ENCODE measurements around the gene RAPGEF6. TPM values are rescaled to one million over a fixed set of nuclear protein-coding genes. Genes with fewer than 3 reads are reported as not detected.
A peak's percentile ranks its signal among the peaks of the same experiment; 100 is the strongest.
"Not testable (repeated sequence)": the region's sequence is repeated elsewhere in the genome, so short reads cannot be mapped to it uniquely, and the experiment has no call there.

Gene RAPGEF6
- total RNA-seq, 2 experiments from 2014 or later: 26.7 to 31.3 TPM

DNA sequence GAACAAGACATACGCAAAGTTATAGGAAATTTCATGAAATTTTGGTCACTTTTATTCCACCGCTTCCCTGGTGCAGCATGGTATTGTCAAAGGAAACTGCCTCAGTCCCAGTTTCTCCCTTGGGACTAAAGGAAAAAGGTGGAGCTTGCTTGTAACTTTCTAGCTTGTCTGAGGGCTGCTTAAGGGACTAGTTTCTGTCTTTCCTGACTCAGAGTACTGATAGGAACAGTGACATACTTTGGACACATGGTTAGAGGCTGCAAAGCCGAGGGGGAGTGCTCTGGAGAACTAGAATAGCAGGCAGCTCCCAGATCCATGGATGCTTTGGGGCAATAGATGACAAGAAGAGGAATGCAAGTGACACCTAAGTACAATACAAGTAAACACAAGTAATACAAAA lies 234.4 kb downstream of the RAPGEF6 start:
- H3K4me1 Mint-ChIP-seq (ENCODE audit: low read depth): peaks cover 47% of the 10 kb centered on the region
- peak overlapping the region; percentile 35 for H3K27ac Mint-ChIP-seq
- H3K4me3 Mint-ChIP-seq: no peak overlapping the region

DNA sequence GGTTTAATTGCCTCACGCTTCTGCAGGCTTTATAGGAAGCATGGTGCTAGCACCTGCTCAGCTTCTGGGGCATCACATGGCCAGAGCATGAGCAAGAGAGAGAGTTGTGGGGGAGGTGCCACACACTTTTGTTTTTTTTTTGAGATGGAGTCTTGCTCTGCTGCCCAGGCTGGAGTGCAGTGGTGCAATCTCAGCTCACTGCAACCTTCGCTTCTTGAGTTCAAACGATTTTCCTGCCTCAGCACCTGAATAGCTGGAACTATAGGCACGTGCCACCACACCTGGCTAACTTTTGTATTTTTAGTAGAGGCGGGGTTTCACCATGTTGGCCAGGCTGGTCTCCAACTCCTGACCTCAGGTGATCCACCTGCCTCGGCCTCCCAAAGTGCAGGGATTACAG lies 236.0 kb downstream of the RAPGEF6 start:
- peaks cover 21% of the 10 kb centered on the region for H3K9me3 Mint-ChIP-seq
- H3K27me3 Mint-ChIP-seq, CTCF ChIA-PET, DNase-seq, H3K4me3 Mint-ChIP-seq, POLR2A ChIA-PET: not testable (repeated sequence)
- peak overlapping the region; percentile 81 for H3K27ac Mint-ChIP-seq
- peaks cover 53% of the 10 kb centered on the region for H3K4me1 Mint-ChIP-seq (ENCODE audit: low read depth)
- intact Hi-C loops (cut with micrococcal nuclease): loop anchor here (5.0 kb wide), 2 partner anchors 192 to 332 kb away; no protein-coding TSS in a partner anchor
- peaks cover 76% of the 10 kb centered on the region for H3K36me3 Mint-ChIP-seq

More for the DNA sequence above, 234.4 kb downstream of the RAPGEF6 start:
- Mint-ChIP-seq H3K9me3 (peaks cover 21% of the 10 kb centered on the region), H3K36me3 (peaks cover 78% of the 10 kb centered on the region), H3K27me3 (no peaks in the 10 kb centered on the region)
- ChIA-PET CTCF (interaction anchor here (0.9 to 1.3 kb wide), 2 partner anchors 14 to 16 kb away, joined by 3 to 7 read pairs; no protein-coding TSS in a partner anchor), POLR2A (interaction anchor here (0.8 kb wide), 2 partner anchors 111 to 179 kb away, joined by 4 to 8 read pairs; no protein-coding TSS in a partner anchor)
- intact Hi-C loops (cut with micrococcal nuclease): no loop called here
- DNase-seq: no peak

DNA sequence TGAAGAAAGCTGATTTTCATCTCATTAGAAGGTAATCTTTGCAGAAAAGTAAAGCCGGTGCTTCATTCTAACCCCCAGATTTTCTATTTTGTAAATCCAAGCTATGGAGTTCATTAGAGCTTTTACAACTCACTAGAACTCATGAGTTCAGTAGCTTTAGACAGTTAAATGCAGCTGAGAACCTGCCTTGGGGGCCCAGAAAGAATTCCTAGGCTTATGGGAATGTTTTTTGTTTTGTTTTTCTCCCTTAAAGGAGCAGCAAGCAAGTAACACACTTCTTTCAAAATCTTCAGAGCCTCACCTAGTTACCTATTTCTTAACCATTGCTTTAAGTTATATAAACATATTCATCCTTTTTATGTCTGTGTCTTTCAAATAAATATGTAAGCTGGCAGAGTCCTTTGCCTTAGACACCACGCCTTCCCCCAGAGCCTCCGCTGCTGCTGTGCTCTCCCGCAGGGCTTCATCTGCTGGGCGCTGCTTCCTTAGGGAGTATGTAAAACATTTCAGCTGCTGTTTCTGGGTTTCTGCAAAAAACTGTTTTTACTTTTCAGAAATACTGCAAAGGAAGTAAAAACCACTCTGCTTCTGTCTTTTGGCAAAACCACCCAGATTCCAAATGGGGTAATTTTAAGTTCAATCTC lies 238.3 kb downstream of the RAPGEF6 start:
- POLR2A ChIA-PET: interaction anchor here (0.8 to 6.2 kb wide), 6 partner anchors 9 to 248 kb away, joined by 3 to 43 read pairs (median 5); partner anchors contain the start of gene CDC42SE2
- intact Hi-C loops (cut with micrococcal nuclease): loop anchor here (1.0 to 5.0 kb wide), 5 partner anchors 18 to 329 kb away; partner anchors contain the start of gene HINT1
- CTCF ChIA-PET: interaction anchor here (0.6 to 3.4 kb wide), 5 partner anchors 14 to 144 kb away, joined by 3 to 16 read pairs (median 3); partner anchors contain the start of gene CDC42SE2
- peaks cover 7% of the 10 kb centered on the region for H3K9me3 Mint-ChIP-seq
- peaks cover 77% of the 10 kb centered on the region for H3K36me3 Mint-ChIP-seq
- peaks cover 74% of the 10 kb centered on the region for H3K4me1 Mint-ChIP-seq (ENCODE audit: low read depth)
- peak overlapping the region; percentile 51 for H3K4me3 Mint-ChIP-seq
- DNase-seq: no peak
- peak overlapping the region; percentile 93 for H3K27ac Mint-ChIP-seq
- no peaks in the 10 kb centered on the region for H3K27me3 Mint-ChIP-seq

DNA sequence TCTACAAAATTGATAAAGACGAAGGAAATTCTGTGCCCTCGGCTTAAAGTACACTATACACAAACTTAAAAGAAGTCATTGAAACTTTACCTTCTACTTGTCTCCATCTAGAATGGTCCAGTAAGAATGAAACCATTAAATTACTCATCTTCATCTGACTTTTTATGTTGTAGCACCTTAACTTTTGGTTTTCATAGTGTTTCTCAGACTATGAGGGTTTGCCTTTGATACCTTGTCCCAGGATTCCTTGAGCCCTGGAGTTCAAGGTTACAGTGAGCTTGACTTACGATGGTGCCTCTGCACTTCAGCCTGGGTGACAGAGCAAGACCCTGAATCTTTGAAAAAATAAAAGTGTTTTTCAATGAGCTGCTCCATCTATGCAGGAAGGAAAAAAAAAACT lies 239.0 kb downstream of the RAPGEF6 start:
- ChIA-PET POLR2A (interaction anchor here (0.7 to 6.2 kb wide), 9 partner anchors 9 to 248 kb away, joined by 3 to 43 read pairs (median 3); partner anchors contain the start of gene CDC42SE2), CTCF (interaction anchor here (0.6 to 3.4 kb wide), 7 partner anchors 13 to 1544 kb away, joined by 3 to 16 read pairs (median 3); partner anchors contain the start of gene CDC42SE2)
- intact Hi-C loops (cut with micrococcal nuclease): loop anchor here (1.0 to 5.0 kb wide), 5 partner anchors 18 to 329 kb away; partner anchors contain the start of gene HINT1
- Mint-ChIP-seq H3K9me3 (peaks cover 7% of the 10 kb centered on the region), H3K4me1 (ENCODE audit: low read depth) (peaks cover 78% of the 10 kb centered on the region), H3K27ac (peak overlapping the region; percentile 93), H3K27me3 (no peaks in the 10 kb centered on the region), H3K36me3 (peaks cover 78% of the 10 kb centered on the region), H3K4me3 (peak overlapping the region; percentile 51)
- DNase-seq: peak; percentile 46

DNA sequence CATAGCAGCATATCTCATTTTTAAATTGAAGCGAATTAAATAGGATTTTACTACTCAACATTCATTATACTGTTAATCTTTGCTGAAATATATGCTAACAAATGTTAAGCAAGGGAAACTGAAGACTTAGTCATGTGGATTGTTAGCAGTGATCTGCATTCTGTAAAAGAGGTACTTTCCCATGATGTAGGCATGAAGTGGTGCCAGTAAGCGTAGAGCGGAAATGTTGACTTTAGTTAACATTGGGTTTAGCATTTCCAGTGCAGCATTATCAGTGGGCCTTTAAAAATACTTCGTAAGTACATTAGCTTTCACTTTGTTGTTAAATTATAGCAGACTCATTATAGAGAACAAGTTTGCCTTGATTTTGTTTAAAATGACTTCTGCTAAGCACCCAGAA lies 240.9 kb downstream of the RAPGEF6 start:
- POLR2A ChIA-PET: interaction anchor here (1.0 to 6.2 kb wide), 6 partner anchors 13 to 141 kb away, joined by 3 to 43 read pairs (median 6); partner anchors contain the start of gene CDC42SE2
- Mint-ChIP-seq H3K9me3 (no peaks in the 10 kb centered on the region), H3K27ac (peak overlapping the region; percentile 93), H3K4me3 (peak overlapping the region; percentile 66), H3K4me1 (ENCODE audit: low read depth) (peaks cover 86% of the 10 kb centered on the region), H3K27me3 (no peaks in the 10 kb centered on the region), H3K36me3 (peaks cover 78% of the 10 kb centered on the region)
- intact Hi-C loops (cut with micrococcal nuclease): loop anchor here (1.0 to 2.0 kb wide), 4 partner anchors 11 to 223 kb away; partner anchors contain the start of gene LYRM7
- peak; percentile 69 for DNase-seq
- CTCF ChIA-PET: interaction anchor here (1.0 to 3.4 kb wide), 4 partner anchors 11 to 135 kb away, joined by 3 to 16 read pairs (median 6); partner anchors contain the start of gene CDC42SE2

DNA sequence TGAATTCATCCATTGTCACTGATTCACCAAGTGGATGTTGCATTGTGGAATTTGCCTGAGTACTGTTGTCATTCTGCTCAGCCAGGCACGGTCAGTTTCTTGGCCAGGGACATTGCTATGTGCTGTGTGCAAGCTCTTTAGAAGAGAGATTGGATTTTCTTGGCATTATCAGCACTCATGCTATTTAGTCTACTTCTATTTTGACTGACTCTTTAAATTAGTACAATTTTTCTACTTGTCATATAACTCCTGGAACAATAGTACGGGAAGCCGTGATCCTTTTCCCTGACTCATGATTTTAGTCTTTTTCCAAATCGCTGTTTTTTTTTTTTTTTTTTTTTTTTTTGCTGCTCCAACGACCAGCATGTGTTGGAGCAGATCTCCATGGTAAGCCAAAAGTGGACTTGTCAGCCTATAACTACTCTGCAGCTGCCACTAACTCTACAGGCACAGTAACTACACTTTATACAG lies 241.5 kb downstream of the RAPGEF6 start:
- Mint-ChIP-seq H3K4me3 (peak overlapping the region; percentile 66), H3K4me1 (ENCODE audit: low read depth) (peaks cover 86% of the 10 kb centered on the region), H3K9me3 (no peaks in the 10 kb centered on the region), H3K27ac (peak overlapping the region; percentile 93), H3K36me3 (peaks cover 75% of the 10 kb centered on the region), H3K27me3 (no peaks in the 10 kb centered on the region)
- DNase-seq: no peak
- intact Hi-C loops (cut with micrococcal nuclease): no loop called here
- CTCF ChIA-PET: interaction anchor here (1.0 to 3.4 kb wide), 3 partner anchors 11 to 134 kb away, joined by 3 to 16 read pairs (median 3); no protein-coding TSS in a partner anchor
- POLR2A ChIA-PET: interaction anchor here (1.0 to 6.2 kb wide), 5 partner anchors 12 to 141 kb away, joined by 3 to 43 read pairs (median 6); partner anchors contain the start of gene CDC42SE2

DNA sequence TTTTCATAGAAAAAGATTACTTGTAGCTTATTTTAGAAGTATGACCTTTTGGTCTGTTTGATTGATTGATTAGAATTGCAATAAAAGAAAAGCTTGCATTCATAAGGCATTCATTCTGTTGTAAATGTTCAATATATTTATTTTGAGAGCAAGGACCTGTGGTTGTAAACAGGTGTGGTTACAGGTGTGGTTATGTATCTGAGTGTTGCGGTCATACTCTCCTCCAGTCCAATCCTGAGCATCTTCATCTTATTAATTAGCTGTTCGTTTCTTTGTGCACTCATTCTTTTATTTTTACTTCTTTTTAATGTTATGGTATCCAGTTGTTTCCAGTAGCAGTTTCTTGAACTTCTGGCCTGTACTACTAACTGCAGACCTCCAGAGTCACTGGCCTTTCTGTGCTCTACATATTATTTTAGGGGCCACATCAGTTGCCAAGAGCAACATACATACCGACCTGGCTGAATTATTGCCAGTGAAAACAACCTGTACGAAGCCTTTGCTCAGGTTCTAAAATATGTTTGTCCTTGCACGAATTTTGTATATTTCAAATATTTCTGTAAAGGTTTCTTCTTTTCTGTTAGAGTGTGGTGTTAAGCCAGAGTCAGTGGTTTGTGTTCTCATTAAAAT lies 242.4 kb downstream of the RAPGEF6 start:
- Mint-ChIP-seq H3K4me3 (no peak overlapping the region), H3K36me3 (peaks cover 68% of the 10 kb centered on the region), H3K27me3 (no peaks in the 10 kb centered on the region), H3K27ac (peak overlapping the region; percentile 93), H3K9me3 (no peaks in the 10 kb centered on the region), H3K4me1 (ENCODE audit: low read depth) (peaks cover 90% of the 10 kb centered on the region)
- POLR2A ChIA-PET: interaction anchor here (1.1 to 6.2 kb wide), 4 partner anchors 11 to 227 kb away, joined by 3 to 43 read pairs (median 10); partner anchors contain the start of genes CDC42SE2 and HINT1
- CTCF ChIA-PET: no interaction called here
- no peak for DNase-seq
- intact Hi-C loops (cut with micrococcal nuclease): no loop called here

DNA sequence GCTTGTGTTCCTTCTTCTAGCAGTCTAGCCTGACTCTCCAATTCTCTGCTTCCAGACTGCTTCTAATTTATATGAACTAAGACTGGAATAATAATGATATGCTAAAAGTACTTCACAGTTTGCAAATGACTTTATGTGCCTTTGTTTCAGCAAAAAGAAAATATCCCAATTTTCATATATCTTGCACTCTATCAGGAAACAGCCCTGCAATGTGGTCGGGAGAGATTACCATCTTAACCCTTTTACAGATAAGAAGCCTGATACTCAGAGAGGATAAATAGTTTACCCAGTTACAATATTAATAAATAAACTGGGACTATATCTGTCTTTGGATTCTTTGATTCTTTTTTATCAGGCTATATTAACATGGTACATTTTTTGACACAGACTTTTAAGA lies 245.2 kb downstream of the RAPGEF6 start:
- H3K27me3 Mint-ChIP-seq: no peaks in the 10 kb centered on the region
- ChIA-PET POLR2A (interaction anchor here (0.8 to 2.6 kb wide), 7 partner anchors 11 to 226 kb away, joined by 3 to 8 read pairs (median 3); no protein-coding TSS in a partner anchor), CTCF (interaction anchor here (0.6 to 1.4 kb wide), 3 partner anchors 11 to 225 kb away, joined by 3 to 6 read pairs (median 4); partner anchors contain the start of gene HINT1)
- no peak overlapping the region for H3K4me3 Mint-ChIP-seq
- H3K27ac Mint-ChIP-seq: peak overlapping the region; percentile 92
- peaks cover 90% of the 10 kb centered on the region for H3K4me1 Mint-ChIP-seq (ENCODE audit: low read depth)
- H3K9me3 Mint-ChIP-seq: no peaks in the 10 kb centered on the region
- DNase-seq: no peak
- intact Hi-C loops (cut with micrococcal nuclease): loop anchor here (1.0 kb wide), 3 partner anchors 11 to 133 kb away; no protein-coding TSS in a partner anchor
- H3K36me3 Mint-ChIP-seq: peaks cover 60% of the 10 kb centered on the region

DNA sequence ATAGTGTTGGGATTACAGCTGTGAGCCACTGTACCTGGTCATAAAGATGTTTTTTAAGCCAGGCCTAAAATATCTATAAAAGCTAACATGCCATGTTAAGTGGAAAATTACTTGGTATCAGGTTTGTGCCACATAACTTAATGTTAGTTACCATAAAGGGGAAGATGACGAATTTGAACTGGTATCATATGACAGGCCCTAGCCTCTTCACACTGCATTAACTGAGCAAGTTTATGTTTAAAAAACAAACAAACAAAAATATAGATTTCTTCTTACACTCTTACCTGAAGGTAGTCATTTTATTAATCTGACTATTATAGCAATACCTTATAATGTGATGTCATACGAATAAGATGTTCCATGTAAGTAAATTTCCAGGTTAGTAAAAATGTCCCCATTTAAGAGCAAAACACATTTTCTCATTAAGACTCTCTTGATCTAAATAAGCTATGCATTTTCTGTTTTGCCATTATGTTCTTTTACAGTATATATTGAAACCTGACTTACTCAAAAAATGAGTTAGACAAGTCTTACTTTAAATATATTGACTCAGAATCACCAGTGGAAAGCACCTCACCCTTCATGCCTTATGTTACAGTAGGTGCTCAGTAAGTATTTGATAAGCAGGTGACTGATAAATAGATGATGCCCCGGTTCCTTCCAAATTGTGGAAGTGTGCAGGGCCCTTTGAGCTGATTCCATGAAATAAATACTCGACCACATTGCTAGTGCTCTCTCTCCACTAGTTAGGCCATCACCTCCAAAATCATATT lies 245.7 kb downstream of the RAPGEF6 start:
- CTCF ChIA-PET: interaction anchor here (0.6 to 1.4 kb wide), 4 partner anchors 10 to 905 kb away, joined by 3 to 6 read pairs (median 4); partner anchors contain the start of genes HINT1 and SLC22A4
- H3K4me1 Mint-ChIP-seq (ENCODE audit: low read depth): peaks cover 93% of the 10 kb centered on the region
- POLR2A ChIA-PET: interaction anchor here (0.7 to 2.6 kb wide), 9 partner anchors 10 to 225 kb away, joined by 3 to 8 read pairs (median 3); no protein-coding TSS in a partner anchor
- peak overlapping the region; percentile 92 for H3K27ac Mint-ChIP-seq
- DNase-seq: peak; percentile 43
- H3K4me3 Mint-ChIP-seq: no peak overlapping the region
- H3K27me3 Mint-ChIP-seq: no peaks in the 10 kb centered on the region
- H3K9me3 Mint-ChIP-seq: no peaks in the 10 kb centered on the region
- intact Hi-C loops (cut with micrococcal nuclease): loop anchor here (1.0 kb wide), 3 partner anchors 10 to 132 kb away; no protein-coding TSS in a partner anchor
- peaks cover 59% of the 10 kb centered on the region for H3K36me3 Mint-ChIP-seq

DNA sequence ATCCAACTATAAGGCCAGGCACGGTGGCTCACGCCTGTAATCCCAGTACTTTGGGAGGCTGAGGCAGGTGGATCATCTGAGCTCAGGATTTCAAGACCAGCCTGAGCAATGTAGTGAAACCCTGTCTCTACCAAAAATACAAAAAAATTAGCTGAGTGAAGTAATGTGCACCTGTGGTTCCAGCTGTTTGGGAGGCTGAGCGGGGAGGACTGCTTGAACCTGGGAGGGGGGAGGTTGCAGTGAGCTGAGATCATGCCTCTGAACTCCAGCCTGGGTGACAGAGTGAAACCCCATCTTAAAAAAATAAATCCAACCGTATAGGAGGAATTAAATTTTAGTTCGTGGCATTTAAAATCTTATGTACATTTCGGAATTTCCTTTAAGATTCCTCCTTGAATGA lies 247.8 kb downstream of the RAPGEF6 start:
- Mint-ChIP-seq H3K36me3 (peaks cover 40% of the 10 kb centered on the region), H3K9me3 (no peaks in the 10 kb centered on the region), H3K27ac (peak overlapping the region; percentile 70), H3K4me1 (ENCODE audit: low read depth) (peaks cover 93% of the 10 kb centered on the region), H3K27me3 (no peaks in the 10 kb centered on the region), H3K4me3 (no peak overlapping the region)
- intact Hi-C loops (cut with micrococcal nuclease): no loop called here
- POLR2A ChIA-PET: interaction anchor here (0.7 to 1.4 kb wide), 2 partner anchors 8 to 145 kb away, joined by 3 to 4 read pairs; no protein-coding TSS in a partner anchor
- no peak for DNase-seq
- CTCF ChIA-PET: interaction anchor here (0.7 to 1.3 kb wide), 3 partner anchors 27 to 197 kb away, joined by 3 read pairs; no protein-coding TSS in a partner anchor

All from activated CD4-positive, alpha-beta memory T cell treated with anti-CD3 and anti-CD28 coated beads for 36 hours (primary cell).